Trophoblast cell (in vitro differentiated cells and primary cell): ENCODE results near the gene CCL26.
"Not testable (repeated sequence)": the region's sequence is repeated elsewhere in the genome, so short reads cannot be mapped to it uniquely, and the experiment has no call there.

Source experiments
- DNase-seq, 2 donors: peaks; one replicate each; pipeline ENCODE4 v3.0.0-alpha.2; 2016
- H2AFZ ChIP-seq: 2 replicates; pipeline ENCODE4 v1.6.1; 2013; ENCODE audit warnings: low read length, moderate library complexity, mild to moderate bottlenecking; ENCODE audit not compliant: insufficient read depth, poor library complexity
- H2AK5ac ChIP-seq: 2 replicates; pipeline ENCODE4 v1.6.1; 2013; ENCODE audit warnings: mild to moderate bottlenecking, low read length
- H2BK120ac ChIP-seq: 2 replicates; pipeline ENCODE4 v1.6.1; 2013; ENCODE audit warnings: low read length, mild to moderate bottlenecking, moderate library complexity; ENCODE audit not compliant: insufficient read depth, poor library complexity
- H2BK12ac ChIP-seq: 2 replicates; pipeline ENCODE4 v1.6.1; 2013; ENCODE audit warnings: mild to moderate bottlenecking, low read length, moderate library complexity
- H2BK5ac ChIP-seq: 2 replicates; pipeline ENCODE4 v1.6.1; 2013; ENCODE audit warnings: low read length, low read depth, moderate library complexity, mild to moderate bottlenecking; ENCODE audit not compliant: poor library complexity
- H3K14ac ChIP-seq: 2 replicates; pipeline ENCODE4 v1.6.1; 2013; ENCODE audit warnings: mild to moderate bottlenecking, low read length
- H3K18ac ChIP-seq: 2 replicates; pipeline ENCODE4 v1.6.1; 2013; ENCODE audit warnings: mild to moderate bottlenecking, low read length
- H3K23ac ChIP-seq: 2 replicates; pipeline ENCODE4 v1.6.1; 2013; ENCODE audit warnings: low read length
- H3K27ac ChIP-seq: 2 replicates; pipeline ENCODE4 v1.5.1; 2013; ENCODE audit warnings: low read depth, mild to moderate bottlenecking, inconsistent platforms, low read length, moderate library complexity
- H3K27me3 ChIP-seq: 2 replicates; pipeline ENCODE4 v1.6.1; 2013; ENCODE audit warnings: inconsistent platforms, mild to moderate bottlenecking, low read length, moderate library complexity; ENCODE audit not compliant: insufficient read depth
- H3K36me3 ChIP-seq, 2 experiments: 1 replicate in 1 of 2; 2 replicates in 1 of 2; pipeline ENCODE4 v1.6.1; 2013; ENCODE audit warnings: low read length in 2 of 2, mild to moderate bottlenecking in 2 of 2, moderate library complexity in 1 of 2; ENCODE audit not compliant: insufficient read depth in 2 of 2, control insufficient read depth in 1 of 2
- H3K4ac ChIP-seq: 2 replicates; pipeline ENCODE4 v1.6.1; 2013; ENCODE audit warnings: low read depth, mild to moderate bottlenecking, low read length, moderate library complexity
- H3K4me1 ChIP-seq, 2 experiments: 1 replicate in 1 of 2; 2 replicates in 1 of 2; pipeline ENCODE4 v1.6.1; 2013; ENCODE audit warnings: low read length in 2 of 2, mild to moderate bottlenecking in 2 of 2, moderate library complexity in 1 of 2; ENCODE audit not compliant: insufficient read depth in 2 of 2, control insufficient read depth in 1 of 2
- H3K4me2 ChIP-seq: 2 replicates; pipeline ENCODE4 v1.6.1; 2013; ENCODE audit warnings: inconsistent platforms, mild to moderate bottlenecking, low read length, moderate library complexity
- H3K4me3 ChIP-seq: 2 replicates; pipeline ENCODE4 v1.5.1; 2013; ENCODE audit warnings: mild to moderate bottlenecking, low read depth, low read length, inconsistent platforms
- H3K79me1 ChIP-seq: one replicate; pipeline ENCODE4 v1.6.1; 2013; ENCODE audit warnings: low read length
- H3K79me2 ChIP-seq: 2 replicates; pipeline ENCODE4 v1.6.1; 2013; ENCODE audit warnings: low read length, mild to moderate bottlenecking; ENCODE audit not compliant: control insufficient read depth, insufficient read depth, poor library complexity
- H3K9ac ChIP-seq: 2 replicates; pipeline ENCODE4 v1.6.1; 2013; ENCODE audit warnings: mild to moderate bottlenecking, low read length
- H3K9me3 ChIP-seq: 2 replicates; pipeline ENCODE4 v1.6.1; 2013; ENCODE audit warnings: low read depth, mild to moderate bottlenecking, control low read depth, inconsistent platforms, low read length; ENCODE audit not compliant: insufficient read depth
- H4K12ac ChIP-seq: 2 replicates; pipeline ENCODE4 v1.6.1; 2013; ENCODE audit warnings: low read depth, mild to moderate bottlenecking, low read length, moderate library complexity
- H4K8ac ChIP-seq: 2 replicates; pipeline ENCODE4 v1.6.1; 2013; ENCODE audit warnings: low read depth, mild to moderate bottlenecking, low read length, moderate library complexity
- H4K91ac ChIP-seq: one replicate; pipeline ENCODE4 v1.6.1; 2013; ENCODE audit warnings: low read depth, mild to moderate bottlenecking, low read length, moderate library complexity
- WGBS: extraction: QIAGEN DNeasy Blood & Tissue Kit; methylation state at CpG from one replicate; pipeline ENCODE4 v1.1.7; 2013; ENCODE audit warnings: missing lambda C conversion rate; ENCODE audit not compliant: insufficient read length, insufficient coverage; ENCODE audit errors: extremely low coverage; 5-methylcytosine and 5-hydroxymethylcytosine counted together

Gene CCL26

DNA sequence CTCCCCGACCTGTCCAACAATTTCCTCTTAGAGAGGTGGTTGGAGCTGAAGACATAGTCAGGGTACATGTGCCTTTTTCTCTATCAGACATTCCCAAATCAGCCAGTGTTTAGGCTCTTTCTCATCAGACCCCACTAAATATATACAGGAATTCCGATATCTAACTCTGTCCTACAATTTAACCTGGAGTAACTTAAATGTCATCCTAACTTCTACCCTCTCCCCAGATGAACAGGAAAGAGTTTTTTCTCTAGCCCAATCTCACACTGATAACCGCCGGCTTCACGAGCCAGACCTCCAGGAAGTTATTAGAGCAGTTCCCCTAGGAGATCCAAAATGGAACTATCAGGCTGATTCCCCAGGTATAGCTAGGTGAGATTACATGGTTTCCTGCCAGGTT lies 11.0 kb upstream of the CCL26 start:
- H3K9ac ChIP-seq, H3K79me2 ChIP-seq, H2AFZ ChIP-seq, H3K4ac ChIP-seq, H3K36me3 ChIP-seq, H2BK120ac ChIP-seq, H3K18ac ChIP-seq, H3K9me3 ChIP-seq, H3K79me1 ChIP-seq, H3K14ac ChIP-seq, H2BK12ac ChIP-seq, H3K4me1 ChIP-seq, H2AK5ac ChIP-seq, H3K4me2 ChIP-seq, H3K23ac ChIP-seq, H4K91ac ChIP-seq, H4K8ac ChIP-seq, H3K4me3 ChIP-seq, H4K12ac ChIP-seq, DNase-seq, H2BK5ac ChIP-seq, H3K27me3 ChIP-seq, H3K27ac ChIP-seq: not testable (repeated sequence)
- no CpG with 5 or more reads among the region's 5 CpGs for WGBS

DNA sequence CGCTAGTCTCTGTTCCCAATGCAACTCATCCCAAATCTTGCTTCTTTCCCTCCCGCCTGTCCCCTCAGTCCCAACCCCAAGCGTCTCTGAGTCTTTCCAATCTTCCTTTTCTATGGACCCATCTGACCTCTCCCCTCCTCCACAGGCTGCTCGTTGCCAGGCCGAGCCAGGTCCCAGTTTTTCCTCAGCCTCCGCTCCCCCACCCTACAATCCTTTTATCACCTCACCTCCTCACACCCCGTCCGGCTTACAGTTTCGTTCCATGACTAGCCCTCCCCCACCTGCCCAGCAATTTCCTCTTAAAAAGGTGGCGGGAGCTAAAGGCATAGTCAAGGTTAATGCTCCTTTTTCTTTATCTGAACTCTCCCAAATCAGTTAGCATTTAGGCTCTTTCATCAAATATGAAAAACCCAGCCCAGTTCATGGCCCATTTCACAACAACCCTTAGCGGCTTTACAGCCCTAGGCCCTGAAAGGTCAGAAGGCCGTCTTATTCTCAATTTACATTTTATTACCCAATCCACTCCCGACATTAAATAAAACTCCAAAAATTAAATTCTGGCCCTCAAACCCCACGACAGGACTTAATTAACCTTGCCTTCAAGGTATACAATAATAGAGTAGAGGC lies 8.7 kb upstream of the CCL26 start:
- not testable (repeated sequence) for H4K8ac ChIP-seq, H3K79me2 ChIP-seq, H3K36me3 ChIP-seq, H2BK5ac ChIP-seq, H2AK5ac ChIP-seq, H3K9me3 ChIP-seq, H3K4ac ChIP-seq, H2BK12ac ChIP-seq, H4K12ac ChIP-seq, DNase-seq, H2AFZ ChIP-seq, H3K79me1 ChIP-seq, H3K23ac ChIP-seq, H3K4me3 ChIP-seq, H3K27ac ChIP-seq, H3K27me3 ChIP-seq, H3K18ac ChIP-seq, H3K4me1 ChIP-seq, H3K14ac ChIP-seq, H3K9ac ChIP-seq, H3K4me2 ChIP-seq, H4K91ac ChIP-seq, H2BK120ac ChIP-seq
- WGBS = 100% methylated on average over 1 of the region's 14 CpGs

DNA sequence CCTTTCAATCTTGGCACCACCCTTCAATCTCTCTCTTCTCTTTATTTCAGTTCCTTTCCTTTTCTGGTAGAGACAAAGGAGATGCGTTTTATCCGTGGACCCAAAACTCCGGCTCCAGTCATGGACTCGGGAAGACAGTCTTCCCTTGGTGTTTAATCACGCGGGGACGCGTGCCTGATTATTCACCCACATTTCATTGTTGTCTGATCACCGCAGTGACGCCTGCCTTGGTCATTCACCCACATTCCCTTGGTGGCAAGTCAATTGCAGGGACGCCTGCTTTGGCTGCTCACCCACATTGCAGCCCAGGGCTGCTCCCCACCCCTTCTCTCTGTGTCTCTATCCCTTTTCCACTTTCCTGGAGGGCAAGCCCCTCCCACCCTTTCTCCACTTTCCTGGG lies 7.5 kb upstream of the CCL26 start:
- not testable (repeated sequence) for H3K4me1 ChIP-seq, H2BK5ac ChIP-seq, H3K18ac ChIP-seq, H3K14ac ChIP-seq, H2AK5ac ChIP-seq, H3K9me3 ChIP-seq, H3K4ac ChIP-seq, H3K9ac ChIP-seq, H3K27ac ChIP-seq, H3K27me3 ChIP-seq, H3K36me3 ChIP-seq, H4K8ac ChIP-seq, H3K79me1 ChIP-seq, H2BK12ac ChIP-seq, H4K12ac ChIP-seq, H3K4me2 ChIP-seq, H4K91ac ChIP-seq, H3K79me2 ChIP-seq, H3K23ac ChIP-seq, H2BK120ac ChIP-seq, H3K4me3 ChIP-seq, DNase-seq, H2AFZ ChIP-seq
- WGBS = no CpG with 5 or more reads among the region's 11 CpGs

DNA sequence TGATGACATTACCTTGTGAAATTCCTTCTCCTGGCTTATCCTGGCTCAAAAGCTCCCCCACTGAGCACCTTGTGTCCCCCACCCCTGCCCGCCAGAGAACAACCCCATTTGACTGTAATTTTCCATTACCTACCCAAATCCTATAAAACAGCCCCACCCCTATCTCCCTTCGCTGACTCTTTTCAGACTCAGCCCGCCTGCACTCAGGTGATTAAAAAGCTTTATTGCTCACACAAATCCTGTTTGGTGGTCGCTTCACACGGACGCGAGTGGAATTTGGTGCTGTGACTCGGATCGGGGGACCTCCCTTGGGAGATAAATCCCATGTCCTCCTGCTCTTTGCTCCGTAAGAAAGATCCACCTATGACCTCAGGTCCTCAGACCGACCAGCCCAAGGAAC lies 7.0 kb upstream of the CCL26 start:
- not testable (repeated sequence) for H3K9me3 ChIP-seq
- no CpG with 5 or more reads among the region's 11 CpGs for WGBS

More for the DNA sequence above, 7.0 kb upstream of the CCL26 start:
- not testable (repeated sequence) for H3K4me3 ChIP-seq, H3K27ac ChIP-seq, H3K27me3 ChIP-seq, DNase-seq, H4K12ac ChIP-seq, H3K14ac ChIP-seq, H3K79me2 ChIP-seq, H4K8ac ChIP-seq, H2AFZ ChIP-seq, H3K4me1 ChIP-seq, H3K4me2 ChIP-seq, H4K91ac ChIP-seq, H2BK12ac ChIP-seq, H2BK5ac ChIP-seq, H3K9ac ChIP-seq, H3K79me1 ChIP-seq, H2BK120ac ChIP-seq, H2AK5ac ChIP-seq, H3K4ac ChIP-seq, H3K18ac ChIP-seq, H3K36me3 ChIP-seq, H3K23ac ChIP-seq
